DOHH2 (cell line): ENCODE measurements around the gene AKAP10.
"Not testable (repeated sequence)": the region's sequence is repeated elsewhere in the genome, so short reads cannot be mapped to it uniquely, and the experiment has no call there.

Experiments
- EZH2phosphoT487 ChIP-seq: fragments of 200-600 bp; sonication (generic); IDR thresholded peaks from 2 replicates; pipeline ENCODE4 v1.6.1; 2017; ENCODE audit warnings: borderline replicate concordance, mild to moderate bottlenecking, antibody characterized with exemption, low read length, moderate library complexity, mixed read lengths
- TF ChIP-seq, protein P1 (sequence below): fragments of 200-600 bp; sonication (generic); IDR thresholded peaks from one replicate; pipeline ENCODE4 v1.5.1; 2014; ENCODE audit warnings: antibody characterized with exemption, mild to moderate bottlenecking, low read depth, low read length; ENCODE audit not compliant: poor library complexity, severe bottlenecking

DNA sequence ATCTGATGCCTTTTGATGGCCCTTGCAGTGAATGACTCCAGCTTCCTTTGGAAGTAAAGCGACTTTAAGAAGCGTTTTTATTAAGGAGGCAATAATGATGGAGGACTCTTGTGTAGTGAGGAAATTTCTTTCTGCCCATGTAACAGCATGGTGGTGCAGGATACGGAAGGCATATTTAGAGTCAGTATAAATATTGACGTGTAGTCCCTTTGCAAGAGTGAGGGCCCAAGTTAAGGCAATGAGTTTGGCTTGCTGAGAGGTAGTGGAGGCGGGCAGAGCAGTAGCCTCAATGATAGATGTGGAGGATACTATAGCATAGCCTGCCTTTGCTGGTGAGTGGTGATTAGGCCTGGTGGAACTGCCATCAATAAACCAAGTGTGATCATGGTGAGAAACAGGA, 87.6 kb downstream of the AKAP10 start:
- TF ChIP-seq, protein P1, sequence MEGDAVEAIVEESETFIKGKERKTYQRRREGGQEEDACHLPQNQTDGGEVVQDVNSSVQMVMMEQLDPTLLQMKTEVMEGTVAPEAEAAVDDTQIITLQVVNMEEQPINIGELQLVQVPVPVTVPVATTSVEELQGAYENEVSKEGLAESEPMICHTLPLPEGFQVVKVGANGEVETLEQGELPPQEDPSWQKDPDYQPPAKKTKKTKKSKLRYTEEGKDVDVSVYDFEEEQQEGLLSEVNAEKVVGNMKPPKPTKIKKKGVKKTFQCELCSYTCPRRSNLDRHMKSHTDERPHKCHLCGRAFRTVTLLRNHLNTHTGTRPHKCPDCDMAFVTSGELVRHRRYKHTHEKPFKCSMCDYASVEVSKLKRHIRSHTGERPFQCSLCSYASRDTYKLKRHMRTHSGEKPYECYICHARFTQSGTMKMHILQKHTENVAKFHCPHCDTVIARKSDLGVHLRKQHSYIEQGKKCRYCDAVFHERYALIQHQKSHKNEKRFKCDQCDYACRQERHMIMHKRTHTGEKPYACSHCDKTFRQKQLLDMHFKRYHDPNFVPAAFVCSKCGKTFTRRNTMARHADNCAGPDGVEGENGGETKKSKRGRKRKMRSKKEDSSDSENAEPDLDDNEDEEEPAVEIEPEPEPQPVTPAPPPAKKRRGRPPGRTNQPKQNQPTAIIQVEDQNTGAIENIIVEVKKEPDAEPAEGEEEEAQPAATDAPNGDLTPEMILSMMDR: not testable (repeated sequence)
- TF ChIP-seq EZH2phosphoT487: not testable (repeated sequence)
